HFFc6 (cell line): ENCODE measurements around the gene NKX6-1. TPM values are rescaled to one million over a fixed set of nuclear protein-coding genes. Genes with fewer than 3 reads are reported as not detected.

ENCODE experiments used
- DNase-seq: peaks from one replicate; pipeline ENCODE4 v3.0.0-alpha.2; 2018
- H3K27ac Mint-ChIP-seq: 2 replicates; pipeline ENCODE4 v1.8.0; 2020; ENCODE audit warnings: mild to moderate bottlenecking, mixed read lengths
- H3K27me3 Mint-ChIP-seq: 2 replicates; pipeline ENCODE4 v1.8.0; 2021; ENCODE audit warnings: mild to moderate bottlenecking, moderate library complexity, mixed read lengths; ENCODE audit not compliant: insufficient read depth
- H3K36me3 Mint-ChIP-seq: 2 replicates; pipeline ENCODE4 v1.8.0; 2021; ENCODE audit warnings: low read depth, mixed read lengths
- H3K4me1 Mint-ChIP-seq: 2 replicates; pipeline ENCODE4 v1.8.0; 2020; ENCODE audit warnings: low read depth, mixed read lengths
- H3K4me3 Mint-ChIP-seq: 2 replicates; pipeline ENCODE4 v1.8.0; 2020; ENCODE audit warnings: mild to moderate bottlenecking, moderate library complexity, mixed read lengths
- H3K9me3 Mint-ChIP-seq: 2 replicates; pipeline ENCODE4 v1.8.0; 2020; ENCODE audit warnings: mild to moderate bottlenecking, mixed read lengths
- total RNA-seq, 6 experiments: library from RNA; stranded (reverse); fragmentation: NEBNext Ultra II Directional; extraction: Animal tissue kit (Norgen Biotek cat#: 25700); gene quantifications; 2 replicates in 1 of 6; 3 replicates in 5 of 6; pipeline ENCODE4 v1.2.3, GENCODE V29; 2021
- TF ChIP-seq, protein P1 (sequence below): fragments of 200-600 bp; sonication (generic); IDR thresholded peaks from 2 replicates; pipeline ENCODE4 v1.5.0; 2021; ENCODE audit warnings: antibody characterized with exemption, mild to moderate bottlenecking

The NKX6-1 gene
- total RNA-seq, 6 experiments from 2014 or later = not detected

GRCh38 chr4:84459783-84460182 lies 39.3 kb downstream of the NKX6-1 start:
- no peak for DNase-seq
- Mint-ChIP-seq H3K36me3 (no peaks in the 10 kb centered on the region), H3K27ac (no peak overlapping the region), H3K27me3 (peaks cover 3% of the 10 kb centered on the region; the same call in 1 of the 2 replicates), H3K4me1 (no peaks in the 10 kb centered on the region), H3K9me3 (no peaks in the 10 kb centered on the region), H3K4me3 (no peak overlapping the region)
- TF ChIP-seq, protein P1, sequence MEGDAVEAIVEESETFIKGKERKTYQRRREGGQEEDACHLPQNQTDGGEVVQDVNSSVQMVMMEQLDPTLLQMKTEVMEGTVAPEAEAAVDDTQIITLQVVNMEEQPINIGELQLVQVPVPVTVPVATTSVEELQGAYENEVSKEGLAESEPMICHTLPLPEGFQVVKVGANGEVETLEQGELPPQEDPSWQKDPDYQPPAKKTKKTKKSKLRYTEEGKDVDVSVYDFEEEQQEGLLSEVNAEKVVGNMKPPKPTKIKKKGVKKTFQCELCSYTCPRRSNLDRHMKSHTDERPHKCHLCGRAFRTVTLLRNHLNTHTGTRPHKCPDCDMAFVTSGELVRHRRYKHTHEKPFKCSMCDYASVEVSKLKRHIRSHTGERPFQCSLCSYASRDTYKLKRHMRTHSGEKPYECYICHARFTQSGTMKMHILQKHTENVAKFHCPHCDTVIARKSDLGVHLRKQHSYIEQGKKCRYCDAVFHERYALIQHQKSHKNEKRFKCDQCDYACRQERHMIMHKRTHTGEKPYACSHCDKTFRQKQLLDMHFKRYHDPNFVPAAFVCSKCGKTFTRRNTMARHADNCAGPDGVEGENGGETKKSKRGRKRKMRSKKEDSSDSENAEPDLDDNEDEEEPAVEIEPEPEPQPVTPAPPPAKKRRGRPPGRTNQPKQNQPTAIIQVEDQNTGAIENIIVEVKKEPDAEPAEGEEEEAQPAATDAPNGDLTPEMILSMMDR = no peak

- Mint-ChIP-seq H3K9me3 (no peaks in the 10 kb centered on the region), H3K4me1 (no peaks in the 10 kb centered on the region), H3K27me3 (peaks cover 5% of the 10 kb centered on the region; the same call in 1 of the 2 replicates), H3K4me3 (no peak overlapping the region), H3K27ac (no peak overlapping the region), H3K36me3 (no peaks in the 10 kb centered on the region)
- TF ChIP-seq, protein P1 = no peak
- DNase-seq = no peak
Measured at GRCh38 chr4:84456157-84456556, 42.9 kb downstream of the NKX6-1 start.

DNA sequence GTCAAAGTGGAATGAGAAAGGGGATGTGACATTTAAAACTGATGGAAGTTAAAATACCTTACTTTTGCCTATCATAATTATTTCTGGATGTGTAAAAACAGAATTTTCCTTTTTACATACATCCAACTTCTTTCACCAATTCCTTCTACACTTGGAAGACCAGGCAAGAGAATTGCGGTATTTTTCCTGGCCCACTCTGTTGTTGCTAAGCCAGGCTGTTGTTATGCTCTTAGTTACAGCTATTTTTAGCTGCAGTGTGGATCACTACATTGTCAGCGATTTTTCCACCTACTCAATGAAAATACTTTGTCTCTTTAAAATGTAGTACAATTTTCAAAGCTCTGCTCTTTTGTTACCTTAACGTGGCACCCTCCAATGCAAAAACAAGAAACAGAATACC lies 43.4 kb downstream of the NKX6-1 start:
- TF ChIP-seq, protein P1 = no peak
- H3K4me3 Mint-ChIP-seq = no peak overlapping the region
- no peak overlapping the region for H3K27ac Mint-ChIP-seq
- no peaks in the 10 kb centered on the region for H3K36me3 Mint-ChIP-seq
- peaks cover 5% of the 10 kb centered on the region; the same call in 1 of the 2 replicates for H3K27me3 Mint-ChIP-seq
- H3K9me3 Mint-ChIP-seq = no peaks in the 10 kb centered on the region
- DNase-seq = no peak
- no peaks in the 10 kb centered on the region for H3K4me1 Mint-ChIP-seq

DNA sequence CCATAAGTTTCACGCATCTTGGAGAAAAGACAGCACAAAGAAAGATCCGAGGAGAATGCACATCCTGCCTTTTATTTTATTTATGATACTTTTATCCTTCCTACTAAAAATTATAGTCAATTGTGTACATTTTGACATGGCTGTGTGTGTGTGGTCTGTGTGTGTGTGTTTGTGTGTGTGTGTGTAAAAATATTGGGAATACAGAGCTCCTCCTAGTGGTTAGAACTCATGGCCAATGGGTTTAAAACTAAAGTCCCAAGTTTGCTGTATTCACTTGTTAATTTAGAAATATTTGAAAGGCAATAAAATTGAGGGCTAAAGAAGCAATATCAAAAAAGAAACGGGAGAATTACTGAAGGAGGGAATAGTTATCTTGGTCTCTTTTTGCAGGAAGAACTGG lies 47.5 kb downstream of the NKX6-1 start:
- H3K27me3 Mint-ChIP-seq = peaks cover 3% of the 10 kb centered on the region; the same call in 1 of the 2 replicates
- H3K27ac Mint-ChIP-seq = no peak overlapping the region
- DNase-seq = no peak
- no peaks in the 10 kb centered on the region for H3K4me1 Mint-ChIP-seq
- no peak overlapping the region for H3K4me3 Mint-ChIP-seq
- H3K9me3 Mint-ChIP-seq = no peaks in the 10 kb centered on the region
- TF ChIP-seq, protein P1 = peak; percentile 73
- H3K36me3 Mint-ChIP-seq = no peaks in the 10 kb centered on the region

DNA sequence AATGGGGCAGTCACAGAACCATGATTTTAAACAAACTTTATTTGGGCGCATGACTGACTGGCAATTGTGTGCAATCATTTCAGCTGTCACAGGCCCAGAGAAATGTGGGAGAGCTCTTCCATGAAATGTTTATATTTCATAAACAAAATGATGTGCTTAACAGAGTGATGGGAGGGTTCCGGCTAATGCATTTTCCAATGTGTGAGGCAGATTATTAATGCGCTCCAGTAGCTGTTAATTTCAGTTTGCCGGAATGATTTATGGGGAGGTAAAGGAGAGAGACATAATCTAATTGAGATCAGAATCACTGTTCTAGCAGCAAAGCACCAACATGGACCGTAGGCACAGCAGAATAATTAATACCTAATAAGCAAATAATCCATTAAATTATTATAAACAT lies 55.6 kb downstream of the NKX6-1 start:
- no peak overlapping the region for H3K4me3 Mint-ChIP-seq
- DNase-seq = no peak
- no peaks in the 10 kb centered on the region for H3K9me3 Mint-ChIP-seq
- TF ChIP-seq, protein P1 = no peak
- no peaks in the 10 kb centered on the region for H3K36me3 Mint-ChIP-seq
- H3K27ac Mint-ChIP-seq = no peak overlapping the region
- no peaks in the 10 kb centered on the region for H3K4me1 Mint-ChIP-seq
- H3K27me3 Mint-ChIP-seq = no peaks in the 10 kb centered on the region

DNA sequence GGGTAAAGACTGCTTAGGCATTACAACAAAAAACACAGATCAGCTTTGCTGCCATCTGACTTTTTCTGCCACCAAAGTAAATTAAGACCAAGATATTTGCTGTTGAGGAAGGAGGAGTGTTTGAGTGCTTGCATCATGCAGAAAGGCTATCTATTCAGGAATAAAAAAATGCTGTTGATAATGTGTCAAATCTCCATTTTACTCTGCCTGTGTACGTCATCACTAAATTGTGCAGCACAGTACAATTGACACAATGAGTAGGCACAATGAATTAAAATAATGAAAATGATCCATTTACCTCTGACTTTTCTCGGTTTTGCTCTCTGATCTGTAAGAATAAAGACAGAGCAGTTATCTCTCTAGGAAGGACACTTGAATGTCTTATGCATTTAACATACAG lies 56.3 kb downstream of the NKX6-1 start:
- no peaks in the 10 kb centered on the region for H3K27me3 Mint-ChIP-seq

More for the DNA sequence above, 56.3 kb downstream of the NKX6-1 start:
- TF ChIP-seq, protein P1 = no peak
- Mint-ChIP-seq H3K27ac (no peak overlapping the region), H3K4me3 (no peak overlapping the region), H3K36me3 (no peaks in the 10 kb centered on the region), H3K9me3 (no peaks in the 10 kb centered on the region), H3K4me1 (no peaks in the 10 kb centered on the region)
- no peak for DNase-seq
